GM23248 (cell line): ENCODE measurements around the gene SNX14. TPM values are rescaled to one million over a fixed set of nuclear protein-coding genes. Genes with fewer than 3 reads are reported as not detected.

Source experiments
- DNase-seq: peaks from one replicate; pipeline ENCODE4 v3.0.0-alpha.2; 2015
- H2AFZ ChIP-seq: fragments of 200-600 bp; sonication (generic); 2 replicates; pipeline ENCODE4 v1.6.1; 2016; ENCODE audit warnings: antibody characterized with exemption
- H3F3A ChIP-seq: fragments of 200-600 bp; sonication (generic); 2 replicates; pipeline ENCODE4 v1.6.1; 2016; ENCODE audit warnings: mild to moderate bottlenecking, antibody characterized with exemption, mixed run types; ENCODE audit not compliant: insufficient read depth
- H3K27ac ChIP-seq: fragments of 200-600 bp; sonication (generic); 2 replicates; pipeline ENCODE4 v1.5.1; 2016; ENCODE audit warnings: mild to moderate bottlenecking
- H3K27me3 ChIP-seq: fragments of 200-600 bp; sonication (generic); replicated peaks from 2 replicates; pipeline ENCODE4 v1.6.1; 2016; ENCODE audit warnings: mild to moderate bottlenecking; ENCODE audit not compliant: insufficient read depth
- H3K36me3 ChIP-seq: fragments of 200-600 bp; sonication (generic); 2 replicates; pipeline ENCODE4 v1.6.1; 2016; ENCODE audit warnings: low read depth, mild to moderate bottlenecking
- H3K4me1 ChIP-seq: fragments of 200-600 bp; sonication (generic); 2 replicates; pipeline ENCODE4 v1.6.1; 2016; ENCODE audit warnings: mild to moderate bottlenecking; ENCODE audit not compliant: insufficient read depth
- H3K4me2 ChIP-seq: fragments of 200-600 bp; sonication (generic); one replicate; pipeline ENCODE4 v1.6.1; 2016; ENCODE audit warnings: mild to moderate bottlenecking; ENCODE audit not compliant: unreplicated experiment
- H3K4me3 ChIP-seq: fragments of 200-600 bp; sonication (generic); 2 replicates; pipeline ENCODE4 v1.5.1; 2016; ENCODE audit warnings: mild to moderate bottlenecking
- H3K79me2 ChIP-seq: fragments of 200-600 bp; sonication (generic); 2 replicates; pipeline ENCODE4 v1.6.1; 2016; ENCODE audit warnings: mild to moderate bottlenecking; ENCODE audit not compliant: insufficient read depth
- H3K9ac ChIP-seq: fragments of 200-600 bp; sonication (generic); 2 replicates; pipeline ENCODE4 v1.6.1; 2016; ENCODE audit warnings: mild to moderate bottlenecking
- H3K9me2 ChIP-seq: fragments of 200-600 bp; sonication (generic); 2 replicates; pipeline ENCODE4 v1.6.1; 2016; ENCODE audit warnings: mixed run types, mild to moderate bottlenecking, moderate library complexity; ENCODE audit not compliant: insufficient read depth
- H3K9me3 ChIP-seq: fragments of 200-600 bp; sonication (generic); one replicate; pipeline ENCODE4 v1.6.1; 2017; ENCODE audit warnings: low read depth
- H4K20me1 ChIP-seq: fragments of 200-600 bp; sonication (generic); 2 replicates; pipeline ENCODE4 v1.6.0; 2016; ENCODE audit not compliant: insufficient read depth
- EZH2 ChIP-seq: fragments of 200-600 bp; sonication (generic); IDR thresholded peaks from 2 replicates; pipeline ENCODE4 v1.6.1; 2018; ENCODE audit warnings: antibody characterized with exemption, mild to moderate bottlenecking; ENCODE audit not compliant: insufficient read depth, poor library complexity, severe bottlenecking
- EZH2phosphoT487 ChIP-seq: fragments of 200-600 bp; sonication (generic); IDR thresholded peaks from 2 replicates; pipeline ENCODE4 v1.6.1; 2018; ENCODE audit warnings: antibody characterized with exemption, moderate library complexity, mild to moderate bottlenecking, low read depth; ENCODE audit not compliant: insufficient read depth
- WGBS, 2 experiments: methylation state at CpG; one replicate each; pipeline ENCODE4 v1.1.6; 2015 to 2017; ENCODE audit warnings: low lambda C conversion rate in 2 of 2, low coverage in 1 of 2; ENCODE audit errors: missing lambda C conversion rate in 2 of 2; 5-methylcytosine and 5-hydroxymethylcytosine counted together
- in situ Hi-C: fragments of 300-500 bp; cut with MboI; formaldehyde crosslinking; loops from 2 replicates; pipeline ENCODE4 v1.15.0; 2020
- polyA plus RNA-seq: library from polyadenylated mRNA; unstranded; fragments of >200 nt; fragmentation: Nextera tagmentation; extraction: Ambion mirVana; gene quantifications from 2 replicates; pipeline ENCODE4 v1.2.1, GENCODE V29; 2016
- total RNA-seq: library from RNA; depleted of rRNA; stranded (reverse); fragments of >200 nt; shearing (Covaris generic); gene quantifications from 2 replicates; pipeline ENCODE4 v1.2.3, GENCODE V29; 2014

The SNX14 gene
- total and polyA plus RNA-seq, 2 experiments from 2014 or later = 68.3 to 72.4 TPM

DNA sequence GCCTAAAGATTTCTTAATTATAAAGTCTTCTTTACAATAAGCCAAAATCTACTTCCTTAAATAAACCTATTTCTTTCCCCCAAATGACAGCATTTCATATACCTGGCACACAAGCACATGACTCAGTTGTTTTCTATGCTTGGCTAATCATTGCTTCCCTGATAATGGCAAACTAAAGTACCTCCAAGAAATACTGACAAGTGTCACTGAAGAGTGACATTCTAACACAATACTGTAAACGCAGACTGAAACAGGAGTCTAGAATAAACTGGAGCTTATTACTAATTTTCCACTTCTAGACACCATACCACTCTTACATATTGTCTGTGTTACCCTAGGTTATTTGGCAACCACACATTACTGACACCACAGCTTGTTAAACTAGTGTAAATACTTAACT lies 34.7 kb upstream of the SNX14 start:
- Histone ChIP-seq H4K20me1 (peaks cover 5% of the 10 kb centered on the region; the same call in 1 of the 2 replicates), H3K4me1 (peaks cover 14% of the 10 kb centered on the region), H3K36me3 (peaks cover 77% of the 10 kb centered on the region), H3F3A (peaks cover 53% of the 10 kb centered on the region), H3K4me3 (no peak overlapping the region), H3K27ac (no peak overlapping the region), H3K79me2 (peaks cover 100% of the 10 kb centered on the region), H2AFZ (no peak overlapping the region), H3K9ac (no peak overlapping the region), H3K9me3 (no peaks in the 10 kb centered on the region), H3K27me3 (no peaks in the 10 kb centered on the region), H3K4me2 (no peak overlapping the region), H3K9me2 (no peaks in the 10 kb centered on the region)
- no peak for TF ChIP-seq EZH2
- TF ChIP-seq EZH2phosphoT487 = no peak
- WGBS, 2 experiments = 95 to 100% methylated on average over 1 of the region's 1 CpG
- in situ Hi-C loops = no loop called here
- DNase-seq = no peak

DNA sequence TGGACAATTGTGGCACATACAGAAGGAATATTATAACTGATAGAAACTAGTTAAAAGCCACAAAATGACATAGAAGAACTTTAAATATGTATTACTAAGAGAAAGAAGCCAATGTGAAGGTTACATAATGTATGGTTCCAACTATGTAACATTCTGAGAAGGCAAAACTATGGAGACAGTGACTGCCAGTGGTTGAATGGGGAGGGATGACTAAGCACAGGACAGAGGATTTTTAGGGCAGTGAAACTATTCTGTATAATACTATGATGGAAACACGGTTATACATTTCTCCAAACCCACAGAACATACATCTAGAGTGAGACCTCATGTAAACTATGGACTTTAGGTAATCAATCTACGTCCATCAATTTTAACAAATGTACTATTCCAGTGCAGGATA lies 26.6 kb upstream of the SNX14 start:
- Histone ChIP-seq H3K79me2 (peaks cover 100% of the 10 kb centered on the region), H2AFZ (no peak overlapping the region), H4K20me1 (peaks cover 5% of the 10 kb centered on the region), H3K27me3 (no peaks in the 10 kb centered on the region), H3K27ac (peak overlapping the region; percentile 56), H3F3A (peaks cover 60% of the 10 kb centered on the region), H3K4me1 (peaks cover 19% of the 10 kb centered on the region), H3K4me2 (peak overlapping the region; percentile 37), H3K9me3 (no peaks in the 10 kb centered on the region), H3K9me2 (no peaks in the 10 kb centered on the region), H3K9ac (no peak overlapping the region), H3K4me3 (no peak overlapping the region), H3K36me3 (peaks cover 82% of the 10 kb centered on the region)
- in situ Hi-C loops = no loop called here
- 98 to 100% methylated on average over 2 of the region's 2 CpGs for WGBS, 2 experiments
- peak; percentile 61 for DNase-seq
- TF ChIP-seq EZH2 (no peak), EZH2phosphoT487 (no peak)

DNA sequence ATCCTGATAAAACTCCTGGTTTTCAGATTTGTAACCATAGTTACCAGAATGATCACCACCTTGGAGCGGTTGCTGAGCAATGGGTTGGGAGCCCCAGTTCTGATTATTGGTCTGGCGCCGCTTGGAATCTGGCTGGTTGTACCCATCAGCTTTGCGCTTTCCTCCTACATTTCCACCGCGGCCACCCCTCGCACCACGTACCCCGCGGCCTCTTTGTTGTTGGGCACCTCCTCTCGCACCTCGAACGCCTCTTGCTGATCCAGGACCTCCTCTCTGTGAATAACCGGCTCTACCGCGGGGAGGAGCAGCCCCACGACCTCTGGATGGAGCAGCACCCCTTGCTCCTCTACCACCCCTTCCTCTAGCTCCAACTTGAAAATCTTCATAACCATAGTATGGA lies 21.1 kb upstream of the SNX14 start:
- in situ Hi-C loops = no loop called here
- no peak for DNase-seq
- Histone ChIP-seq H3K27me3 (no peaks in the 10 kb centered on the region), H3K4me3 (no peak overlapping the region), H3K9ac (no peak overlapping the region), H3K79me2 (peaks cover 100% of the 10 kb centered on the region), H3K9me3 (no peaks in the 10 kb centered on the region), H3F3A (peaks cover 50% of the 10 kb centered on the region), H3K27ac (no peak overlapping the region), H4K20me1 (no peaks in the 10 kb centered on the region), H3K4me1 (peaks cover 9% of the 10 kb centered on the region; the same call in 1 of the 2 replicates), H3K36me3 (peaks cover 96% of the 10 kb centered on the region), H3K4me2 (no peak overlapping the region), H2AFZ (no peak overlapping the region), H3K9me2 (no peaks in the 10 kb centered on the region)
- WGBS, 2 experiments = 93 to 94% methylated on average over 17 of the region's 17 CpGs
- TF ChIP-seq EZH2 (no peak), EZH2phosphoT487 (no peak)

DNA sequence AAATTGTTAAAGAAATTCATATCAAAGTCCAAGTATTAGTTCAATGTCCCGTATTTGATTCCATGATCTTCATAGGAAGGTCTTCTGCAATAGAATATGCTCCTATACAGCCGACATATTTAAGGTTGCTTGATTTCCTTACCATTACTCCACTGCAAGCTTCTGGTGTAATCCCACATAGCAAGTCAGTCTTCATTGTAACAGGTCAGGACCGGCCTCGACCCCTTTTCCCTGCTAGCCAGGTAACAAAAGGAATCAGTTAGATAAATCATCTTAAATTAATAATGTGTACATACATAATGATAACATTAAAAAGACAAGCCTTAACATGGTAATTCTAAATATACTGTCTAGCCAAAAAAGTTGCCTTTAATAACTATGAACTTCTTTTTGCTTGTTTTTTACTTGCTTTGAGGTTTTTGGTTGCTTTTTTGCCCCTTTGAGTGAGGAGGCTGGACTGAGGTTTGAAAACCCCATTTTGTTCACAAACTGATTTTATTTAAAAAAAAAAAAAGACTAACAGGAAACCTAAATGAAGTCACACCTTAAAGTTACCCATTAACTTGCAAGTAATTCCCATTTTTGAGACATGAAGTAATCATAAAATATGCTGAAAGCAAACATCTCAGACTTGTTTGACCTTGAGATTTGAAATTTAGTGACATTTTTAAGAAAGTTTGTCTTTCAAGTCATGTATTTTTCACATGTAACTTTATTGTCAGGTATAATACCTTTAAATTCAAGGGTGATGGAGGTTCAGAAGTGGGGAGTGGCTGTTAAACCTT lies 19.2 kb upstream of the SNX14 start:
- Histone ChIP-seq H3K4me1 (peaks cover 8% of the 10 kb centered on the region; the same call in 1 of the 2 replicates), H3K4me3 (no peak overlapping the region), H3K27ac (no peak overlapping the region), H2AFZ (no peak overlapping the region), H4K20me1 (no peaks in the 10 kb centered on the region), H3K27me3 (no peaks in the 10 kb centered on the region), H3K79me2 (peaks cover 100% of the 10 kb centered on the region), H3F3A (peaks cover 49% of the 10 kb centered on the region), H3K4me2 (no peak overlapping the region), H3K9ac (no peak overlapping the region), H3K36me3 (peaks cover 93% of the 10 kb centered on the region), H3K9me3 (no peaks in the 10 kb centered on the region), H3K9me2 (no peaks in the 10 kb centered on the region)
- TF ChIP-seq EZH2 = no peak
- TF ChIP-seq EZH2phosphoT487 = no peak
- DNase-seq = no peak
- 98 to 99% methylated on average over 4 of the region's 4 CpGs for WGBS, 2 experiments
- in situ Hi-C loops = no loop called here
